HUES48 (cell line): ENCODE results near the gene WDR6.
A peak's percentile ranks its signal among the peaks of the same experiment; 100 is the strongest.

Experiments
- H3K27ac ChIP-seq: one replicate; pipeline ENCODE4 v1.7.0; 2013; ENCODE audit warnings: low read depth, low read length, inconsistent platforms
- H3K27me3 ChIP-seq: 2 replicates; pipeline ENCODE4 v1.6.1; 2013; ENCODE audit warnings: mild to moderate bottlenecking, low read length; ENCODE audit not compliant: control insufficient read depth, insufficient read depth
- H3K36me3 ChIP-seq: 2 replicates; pipeline ENCODE4 v1.6.1; 2013; ENCODE audit warnings: low read length; ENCODE audit not compliant: control insufficient read depth, insufficient read depth
- H3K4me1 ChIP-seq: 2 replicates; pipeline ENCODE4 v1.6.1; 2013; ENCODE audit warnings: mild to moderate bottlenecking, low read length; ENCODE audit not compliant: control insufficient read depth, insufficient read depth
- H3K4me3 ChIP-seq: 2 replicates; pipeline ENCODE4 v1.5.1; 2013; ENCODE audit warnings: mild to moderate bottlenecking, low read depth, low read length
- H3K9ac ChIP-seq: 2 replicates; pipeline ENCODE4 v1.6.1; 2013; ENCODE audit warnings: mild to moderate bottlenecking, low read depth, low read length, moderate library complexity
- H3K9me3 ChIP-seq: 2 replicates; pipeline ENCODE4 v1.6.1; 2013; ENCODE audit warnings: low read length; ENCODE audit not compliant: control insufficient read depth, insufficient read depth

Gene WDR6

GRCh38 chr3:49016414-49017228 lies 9.4 kb downstream of the WDR6 start:
- no peak overlapping the region for H3K27ac ChIP-seq
- H3K9me3 ChIP-seq: no peaks in the 10 kb centered on the region
- peaks cover 50% of the 10 kb centered on the region for H3K36me3 ChIP-seq
- H3K9ac ChIP-seq: no peak overlapping the region
- H3K4me1 ChIP-seq: peaks cover 12% of the 10 kb centered on the region
- H3K27me3 ChIP-seq: no peaks in the 10 kb centered on the region
- no peak overlapping the region for H3K4me3 ChIP-seq

GRCh38 chr3:49017229-49017970 lies 10.2 kb downstream of the WDR6 start:
- Histone ChIP-seq H3K9ac (peak overlapping the region; percentile 48; the same call in 1 of the 2 replicates), H3K27ac (peak overlapping the region; percentile 77), H3K4me1 (peaks cover 12% of the 10 kb centered on the region), H3K36me3 (peaks cover 42% of the 10 kb centered on the region), H3K9me3 (no peaks in the 10 kb centered on the region), H3K27me3 (no peaks in the 10 kb centered on the region), H3K4me3 (peak overlapping the region; percentile 82)

GRCh38 chr3:49017971-49018706 lies 10.9 kb downstream of the WDR6 start, which contains the start of gene DALRD3:
TSS of gene DALRD3 (minus strand) at chr3:49018580. CDS start at chr3:49018564, 16 bp downstream.
- peak within 1 kb of the TSS; percentile 82 for H3K4me3 ChIP-seq
- peak within 1 kb of the TSS; percentile 77 for H3K27ac ChIP-seq
- H3K36me3 ChIP-seq: peaks cover 39% of the 10 kb centered on the region
- no peaks in the 10 kb centered on the region for H3K9me3 ChIP-seq
- peaks cover 17% of the 10 kb centered on the region for H3K4me1 ChIP-seq
- peak within 1 kb of the TSS; percentile 48 for H3K9ac ChIP-seq
- no peaks in the 10 kb centered on the region for H3K27me3 ChIP-seq

GRCh38 chr3:49018707-49019006 lies 11.5 kb downstream of the WDR6 start:
- no peaks in the 10 kb centered on the region for H3K27me3 ChIP-seq
- H3K36me3 ChIP-seq: peaks cover 37% of the 10 kb centered on the region
- H3K9me3 ChIP-seq: no peaks in the 10 kb centered on the region
- peak overlapping the region; percentile 82 for H3K4me3 ChIP-seq
- H3K9ac ChIP-seq: peak overlapping the region; percentile 48
- peak overlapping the region; percentile 77 for H3K27ac ChIP-seq
- H3K4me1 ChIP-seq: peaks cover 17% of the 10 kb centered on the region

- H3K36me3 ChIP-seq: peaks cover 37% of the 10 kb centered on the region
- H3K27ac ChIP-seq: peak overlapping the region; percentile 98
- H3K9ac ChIP-seq: no peak overlapping the region
- H3K4me1 ChIP-seq: peaks cover 17% of the 10 kb centered on the region
- peak overlapping the region; percentile 90 for H3K4me3 ChIP-seq
- H3K9me3 ChIP-seq: no peaks in the 10 kb centered on the region
- H3K27me3 ChIP-seq: no peaks in the 10 kb centered on the region
These were observed 12.7 kb downstream of the WDR6 start for GRCh38 chr3:49019941-49020329.

GRCh38 chr3:49020330-49021212 lies 13.4 kb downstream of the WDR6 start:
- peak overlapping the region; percentile 90 for H3K4me3 ChIP-seq
- H3K4me1 ChIP-seq: peaks cover 17% of the 10 kb centered on the region
- H3K36me3 ChIP-seq: peaks cover 37% of the 10 kb centered on the region
- H3K9me3 ChIP-seq: no peaks in the 10 kb centered on the region
- peak overlapping the region; percentile 91 for H3K9ac ChIP-seq
- peak overlapping the region; percentile 98 for H3K27ac ChIP-seq
- no peaks in the 10 kb centered on the region for H3K27me3 ChIP-seq

GRCh38 chr3:49021213-49021812 lies 14.1 kb downstream of the WDR6 start:
- peaks cover 17% of the 10 kb centered on the region for H3K4me1 ChIP-seq
- peak overlapping the region; percentile 98 for H3K27ac ChIP-seq
- H3K36me3 ChIP-seq: peaks cover 37% of the 10 kb centered on the region
- no peaks in the 10 kb centered on the region for H3K27me3 ChIP-seq
- H3K4me3 ChIP-seq: peak overlapping the region; percentile 90
- H3K9me3 ChIP-seq: no peaks in the 10 kb centered on the region
- peak overlapping the region; percentile 91 for H3K9ac ChIP-seq

GRCh38 chr3:49021813-49022687 lies 14.9 kb downstream of the WDR6 start, which contains the start of gene NDUFAF3:
TSS of gene NDUFAF3 (plus strand) at chr3:49022121. CDS start at chr3:49022145, 24 bp downstream.
- H3K9me3 ChIP-seq: no peaks in the 10 kb centered on the region
- H3K27me3 ChIP-seq: no peaks in the 10 kb centered on the region
- peaks cover 42% of the 10 kb centered on the region for H3K36me3 ChIP-seq
- peaks cover 16% of the 10 kb centered on the region for H3K4me1 ChIP-seq
- peak within 1 kb of the TSS; percentile 91 for H3K9ac ChIP-seq
- peak within 1 kb of the TSS; percentile 90 for H3K4me3 ChIP-seq
- H3K27ac ChIP-seq: peak within 1 kb of the TSS; percentile 98

- H3K36me3 ChIP-seq: peaks cover 48% of the 10 kb centered on the region
- H3K9ac ChIP-seq: peak overlapping the region; percentile 91
- peak overlapping the region; percentile 90 for H3K4me3 ChIP-seq
- no peaks in the 10 kb centered on the region for H3K27me3 ChIP-seq
- no peaks in the 10 kb centered on the region for H3K9me3 ChIP-seq
- peak overlapping the region; percentile 98 for H3K27ac ChIP-seq
- peaks cover 11% of the 10 kb centered on the region for H3K4me1 ChIP-seq
These were observed 15.5 kb downstream of the WDR6 start for GRCh38 chr3:49022688-49023171.
